ENCODE results near the gene IFNGR1. TPM values are rescaled to one million over a fixed set of nuclear protein-coding genes. Genes with fewer than 3 reads are reported as not detected.
"Not testable (repeated sequence)": the region's sequence is repeated elsewhere in the genome, so short reads cannot be mapped to it uniquely, and the experiment has no call there.

The IFNGR1 gene
- total RNA-seq, 1 donor from 2014 or later = 28.4 TPM

GRCh38 chr6:137256350-137257103 lies 37.3 kb upstream of the IFNGR1 start:
- H3K27ac Mint-ChIP-seq = no peak overlapping the region
- no peak for DNase-seq (ENCODE audit: extremely low spot score, unreplicated experiment)
- H3K4me1 Mint-ChIP-seq (ENCODE audit: unreplicated experiment) = no peaks in the 10 kb centered on the region
- H3K36me3 Mint-ChIP-seq = no peaks in the 10 kb centered on the region
- TF ChIP-seq CTCF (conservative IDR thresholded peaks at IDR 0.05) = no peak
- H3K4me3 Mint-ChIP-seq = no peak overlapping the region
- H3K27me3 Mint-ChIP-seq = no peaks in the 10 kb centered on the region
- H3K9me3 Mint-ChIP-seq = peaks cover 4% of the 10 kb centered on the region

GRCh38 chr6:137254966-137255365 lies 35.8 kb upstream of the IFNGR1 start:
- no peak overlapping the region for H3K27ac Mint-ChIP-seq
- H3K4me3 Mint-ChIP-seq = no peak overlapping the region
- no peaks in the 10 kb centered on the region for H3K4me1 Mint-ChIP-seq (ENCODE audit: unreplicated experiment)
- H3K36me3 Mint-ChIP-seq = no peaks in the 10 kb centered on the region
- H3K27me3 Mint-ChIP-seq = no peaks in the 10 kb centered on the region
- no peak for TF ChIP-seq CTCF (conservative IDR thresholded peaks at IDR 0.05)
- no peak for DNase-seq (ENCODE audit: extremely low spot score, unreplicated experiment)
- H3K9me3 Mint-ChIP-seq = peaks cover 4% of the 10 kb centered on the region

GRCh38 chr6:137254430-137254829 lies 35.2 kb upstream of the IFNGR1 start:
- not testable (repeated sequence) for H3K4me3 Mint-ChIP-seq; H3K9me3 Mint-ChIP-seq; H3K27me3 Mint-ChIP-seq; H3K4me1 Mint-ChIP-seq (ENCODE audit: unreplicated experiment); H3K27ac Mint-ChIP-seq; H3K36me3 Mint-ChIP-seq; DNase-seq (ENCODE audit: extremely low spot score, unreplicated experiment)

- no peak overlapping the region for H3K4me3 Mint-ChIP-seq
Measured at GRCh38 chr6:137248702-137249101, 29.5 kb upstream of the IFNGR1 start.

GRCh38 chr6:137247724-137248123 lies 28.5 kb upstream of the IFNGR1 start:
- Mint-ChIP-seq H3K27ac (no peak overlapping the region), H3K4me3 (no peak overlapping the region), H3K36me3 (no peaks in the 10 kb centered on the region), H3K9me3 (no peaks in the 10 kb centered on the region), H3K27me3 (no peaks in the 10 kb centered on the region), H3K4me1 (ENCODE audit: unreplicated experiment) (no peaks in the 10 kb centered on the region)
- no peak for TF ChIP-seq CTCF (conservative IDR thresholded peaks at IDR 0.05)
- DNase-seq (ENCODE audit: extremely low spot score, unreplicated experiment) = no peak

More at GRCh38 chr6:137248702-137249101, 29.5 kb upstream of the IFNGR1 start:
- no peaks in the 10 kb centered on the region for H3K4me1 Mint-ChIP-seq (ENCODE audit: unreplicated experiment)
- no peaks in the 10 kb centered on the region for H3K36me3 Mint-ChIP-seq
- DNase-seq (ENCODE audit: extremely low spot score, unreplicated experiment) = no peak
- TF ChIP-seq CTCF (conservative IDR thresholded peaks at IDR 0.05) = no peak
- H3K27ac Mint-ChIP-seq = no peak overlapping the region
- H3K9me3 Mint-ChIP-seq = no peaks in the 10 kb centered on the region
- no peaks in the 10 kb centered on the region for H3K27me3 Mint-ChIP-seq

GRCh38 chr6:137246791-137247202 lies 27.6 kb upstream of the IFNGR1 start:
- Mint-ChIP-seq H3K27me3 (no peaks in the 10 kb centered on the region), H3K36me3 (no peaks in the 10 kb centered on the region), H3K4me1 (ENCODE audit: unreplicated experiment) (no peaks in the 10 kb centered on the region), H3K4me3 (no peak overlapping the region), H3K27ac (no peak overlapping the region), H3K9me3 (no peaks in the 10 kb centered on the region)
- TF ChIP-seq CTCF (conservative IDR thresholded peaks at IDR 0.05) = no peak
- no peak for DNase-seq (ENCODE audit: extremely low spot score, unreplicated experiment)

Data from type B pancreatic cell (in vitro differentiated cells).